HepG2 (cell line): ENCODE measurements around the gene ARMC2. TPM values are rescaled to one million over a fixed set of nuclear protein-coding genes. Genes with fewer than 3 reads are reported as not detected.
"Not testable (repeated sequence)": the region's sequence is repeated elsewhere in the genome, so short reads cannot be mapped to it uniquely, and the experiment has no call there.

Experiments
- ATAC-seq: fragments of 200-7000 bp; cut with Tn5 transposase; 3 replicates; pipeline ENCODE4 v1.9.1; 2020; ENCODE audit warnings: mild to moderate bottlenecking, moderate library complexity
- BruUV-seq: library from RNA; stranded (reverse); fragments of 400-500 nt; replicated peaks from 2 replicates; lab custom pipeline; 2021; lab: Mats Ljungman, UMichigan
- CTCF ChIA-PET: fragments of 300-600 bp; formaldehyde crosslinking; extraction: SDS; loops from one replicate; lab custom pipeline; 2021; ENCODE audit warnings: low total read pairs, inconsistent platforms, low intra/inter-chr PET ratio; lab: Yijun Ruan, JAX
- POLR2A ChIA-PET: fragments of 350-600 bp; sonication (Branson Sonifier 250); formaldehyde crosslinking; loops from one replicate; lab custom pipeline; 2020; ENCODE audit warnings: antibody characterized with exemption, inconsistent platforms; lab: Yijun Ruan, JAX
- DNase-seq: peaks from one replicate; pipeline ENCODE4 v3.0.0-alpha.2; 2015; ENCODE audit warnings: low spot score
- FAIRE-seq: peaks from 3 replicates; lab custom pipeline; 2011; peaks lifted over from hg19 to GRCh38; lab: Jason Lieb, UNC
- H2AFZ ChIP-seq: one replicate; pipeline ENCODE4 v1.6.1; 2011; ENCODE audit warnings: low read length, inconsistent platforms
- H3K27ac ChIP-seq: fragments of 300-600 bp; 3 replicates; pipeline ENCODE4 v1.8.0; 2011; ENCODE audit warnings: mixed run types, mild to moderate bottlenecking, mixed read lengths, low read length, inconsistent platforms; ENCODE audit not compliant: insufficient read depth; ENCODE audit errors: extremely low read length
- H3K27me3 ChIP-seq, 2 experiments: fragments of 200-600 bp in 1 of 2; 2 replicates in 1 of 2; 3 replicates in 1 of 2; pipeline versions ENCODE4 v1.6.0 to v1.8.0; 2011; ENCODE audit warnings: low read length in 2 of 2, mild to moderate bottlenecking in 2 of 2, moderate library complexity in 2 of 2, inconsistent platforms in 1 of 2; ENCODE audit not compliant: insufficient read depth in 2 of 2, control insufficient read depth in 1 of 2
- H3K36me3 ChIP-seq, 2 experiments: fragments of 200-600 bp in 1 of 2; replicated peaks in 1 of 2; 2 replicates in 1 of 2; 3 replicates in 1 of 2; pipeline versions ENCODE4 v1.5.1 to v1.8.0; 2011; ENCODE audit warnings: low read length in 2 of 2, inconsistent platforms in 1 of 2; ENCODE audit not compliant: insufficient read depth in 2 of 2, control insufficient read depth in 1 of 2
- H3K4me1 ChIP-seq: 2 replicates; pipeline ENCODE4 v1.5.1; 2012; ENCODE audit warnings: low read length, inconsistent platforms; ENCODE audit not compliant: insufficient read depth
- H3K4me2 ChIP-seq: 2 replicates; pipeline ENCODE4 v1.6.0; 2011; ENCODE audit warnings: low read depth, low read length, inconsistent platforms
- H3K4me3 ChIP-seq, 3 experiments: fragments of 200-600 bp in 1 of 3; sonication (generic), shearing (Covaris generic) in 1 of 3; replicated peaks in 1 of 3; 2 replicates each; pipeline ENCODE4 v1.5.1; 2011 to 2016; ENCODE audit warnings: low read length in 3 of 3, inconsistent platforms in 2 of 3, low read depth in 2 of 3, mild to moderate bottlenecking in 2 of 3, control low read depth in 1 of 3, mixed read lengths in 1 of 3; ENCODE audit not compliant: insufficient read depth in 1 of 3
- H3K79me2 ChIP-seq: one replicate; pipeline ENCODE4 v1.6.1; 2011; ENCODE audit warnings: low read length, inconsistent platforms; ENCODE audit not compliant: insufficient read depth
- H3K9ac ChIP-seq: 2 replicates; pipeline ENCODE4 v1.6.0; 2011; ENCODE audit warnings: mild to moderate bottlenecking, low read depth, low read length, inconsistent platforms; ENCODE audit not compliant: insufficient read depth
- H3K9me3 ChIP-seq: 2 replicates; pipeline ENCODE4 v1.5.1; 2012; ENCODE audit warnings: mild to moderate bottlenecking, low read length
- H4K20me1 ChIP-seq: 2 replicates; pipeline ENCODE4 v1.6.0; 2011; ENCODE audit warnings: inconsistent platforms, mild to moderate bottlenecking, low read length, moderate library complexity; ENCODE audit not compliant: insufficient read depth
- CEBPG ChIP-seq: IDR thresholded peaks from 2 replicates; pipeline ENCODE4 v1.6.1; 2016
- CREM ChIP-seq, 2 experiments: sonication (generic) in 1 of 2; formaldehyde crosslinking in 1 of 2; IDR thresholded peaks; 2 replicates each; pipeline versions ENCODE4 v1.4.0 to v1.6.1; 2016 to 2020; ENCODE audit warnings: antibody characterized with exemption in 1 of 2, mild to moderate bottlenecking in 1 of 2, missing genetic modification reagents in 1 of 2
- EP300 ChIP-seq, 3 experiments: sonication (generic) in 1 of 3; formaldehyde crosslinking in 1 of 3; IDR thresholded peaks; 2 replicates each; pipeline versions ENCODE4 v1.5.1 to v1.6.1; 2011 to 2020; ENCODE audit warnings: low read depth in 2 of 3, low read length in 2 of 3, borderline replicate concordance in 1 of 3, improper control_type of control experiment in 1 of 3, mild to moderate bottlenecking in 1 of 3, missing genetic modification reagents in 1 of 3, moderate library complexity in 1 of 3
- FOXA3 ChIP-seq: IDR thresholded peaks from 2 replicates; pipeline ENCODE4 v1.6.1; 2016; ENCODE audit warnings: missing genetic modification reagents, missing compliant biosample characterization
- FOXP1 ChIP-seq, 2 experiments: fragments of 450-650 bp in 1 of 2; IDR thresholded peaks; 2 replicates each; pipeline ENCODE4 v1.6.1; 2017 to 2018; ENCODE audit warnings: antibody characterized with exemption in 1 of 2
- GATAD2A ChIP-seq: IDR thresholded peaks from 2 replicates; pipeline ENCODE4 v1.6.1; 2016
- ISL2 ChIP-seq: sonication (generic); formaldehyde crosslinking; IDR thresholded peaks from 2 replicates; pipeline ENCODE4 v1.5.0; 2020; ENCODE audit warnings: missing genetic modification reagents
- ONECUT2 ChIP-seq: sonication (generic); formaldehyde crosslinking; IDR thresholded peaks from 2 replicates; pipeline ENCODE4 v1.4.0; 2020; ENCODE audit warnings: missing genetic modification reagents
- POGZ ChIP-seq: sonication (generic); formaldehyde crosslinking; IDR thresholded peaks from 2 replicates; pipeline ENCODE4 v1.4.0; 2020; ENCODE audit warnings: mild to moderate bottlenecking, missing genetic modification reagents
- SIX1 ChIP-seq: sonication (generic); formaldehyde crosslinking; IDR thresholded peaks from 2 replicates; pipeline ENCODE4 v1.4.0; 2020; ENCODE audit warnings: missing genetic modification reagents, borderline replicate concordance
- SOX13 ChIP-seq, 3 experiments: fragments of 450-650 bp in 1 of 3; sonication (generic) in 1 of 3; formaldehyde crosslinking in 1 of 3; IDR thresholded peaks in 2 of 3; conservative IDR thresholded peaks in 1 of 3; 2 replicates each; pipeline versions ENCODE4 v1.5.0 to v1.6.1; 2016 to 2020; ENCODE audit warnings: antibody characterized with exemption in 1 of 3, mild to moderate bottlenecking in 1 of 3, missing compliant biosample characterization in 1 of 3, missing genetic modification reagents in 1 of 3, moderate library complexity in 1 of 3
- SOX5 ChIP-seq: IDR thresholded peaks from 2 replicates; pipeline ENCODE4 v1.6.1; 2016; ENCODE audit warnings: borderline replicate concordance
- SOX6 ChIP-seq, 2 experiments: fragments of 450-650 bp in 1 of 2; sonication (generic) in 1 of 2; formaldehyde crosslinking in 1 of 2; IDR thresholded peaks; 2 replicates each; pipeline versions ENCODE4 v1.4.0 to v1.6.1; 2017 to 2020; ENCODE audit warnings: antibody characterized with exemption in 1 of 2, mild to moderate bottlenecking in 1 of 2, missing genetic modification reagents in 1 of 2
- ZNF362 ChIP-seq: sonication (generic); formaldehyde crosslinking; IDR thresholded peaks from 2 replicates; pipeline ENCODE4 v1.4.0; 2020; ENCODE audit warnings: missing genetic modification reagents, mild to moderate bottlenecking, borderline replicate concordance
- WGBS: methylation state at CpG from one replicate; pipeline ENCODE4 v1.1.6; 2017; ENCODE audit warnings: low lambda C conversion rate; 5-methylcytosine and 5-hydroxymethylcytosine counted together
- in situ Hi-C: cut with HindIII; loops from 2 replicates; pipeline ENCODE4 v1.10.0; 2017; ENCODE audit warnings: low pct_unique_long_range_greater_than_20kb; ENCODE audit not compliant: extremely low pct_ligation_motif_present
- intact Hi-C: fragments of 100-400 bp; cut with micrococcal nuclease; formaldehyde crosslinking; loops from one replicate; pipeline ENCODE4 v1.10.0; 2022; ENCODE audit not compliant: unreplicated experiment
- polyA plus RNA-seq, 8 experiments: library from polyadenylated mRNA; depleted of rRNA in 3 of 8; stranded (reverse) in 7 of 8; unstranded in 1 of 8; fragments of >200 nt; fragmentation: Illumina TruSeq in 4 of 8; extraction: Trizol in 4 of 8; gene quantifications; 2 replicates each; pipeline versions ENCODE4 v1.2.1 to v1.2.3, GENCODE V29; 2011 to 2016; ENCODE audit warnings: low read depth in 4 of 8, missing spikeins in 1 of 8, mixed read lengths in 1 of 8; ENCODE audit not compliant: insufficient read depth in 1 of 8
- total RNA-seq, 5 experiments: library from RNA; depleted of rRNA; stranded (reverse); fragments of >200 nt; fragmentation: Illumina TruSeq; extraction: Trizol; gene quantifications; 2 replicates each; pipeline ENCODE4 v1.2.3, GENCODE V29; 2016; ENCODE audit warnings: low read depth in 1 of 5
- TF ChIP-seq, protein P1 (sequence below): sonication (generic); formaldehyde crosslinking; conservative IDR thresholded peaks from 2 replicates; pipeline ENCODE4 v1.4.0; 2020; ENCODE audit warnings: mild to moderate bottlenecking, missing genetic modification reagents, moderate library complexity

The ARMC2 gene
- total and polyA plus RNA-seq, 2 of the 13 experiments (the other 11 are each of a cell fraction or from before 2014, with no cell fraction given): 1.4 to 3.2 TPM

DNA sequence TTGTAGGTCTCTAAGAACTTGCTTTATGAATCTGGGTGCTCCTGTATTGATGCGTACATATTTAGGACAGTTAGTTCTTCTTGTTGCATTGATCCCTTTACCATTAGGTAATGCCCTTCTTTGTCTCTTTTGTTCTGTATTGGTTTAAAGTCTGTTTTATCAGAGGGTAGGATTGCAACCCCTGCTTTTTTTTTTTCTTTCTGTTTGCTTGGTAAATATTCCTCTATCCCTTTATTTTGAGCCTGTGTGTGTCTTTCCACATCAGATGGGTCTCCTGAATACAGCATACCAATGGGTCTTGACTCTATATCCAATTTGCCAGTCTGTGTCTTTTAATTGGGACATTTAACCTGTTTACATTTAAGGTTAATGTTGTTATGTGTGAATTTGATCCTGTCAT, 130.4 kb downstream of the ARMC2 start:
- H2AFZ ChIP-seq; POLR2A ChIA-PET; CTCF ChIA-PET; intact Hi-C loops; H3K9ac ChIP-seq; H4K20me1 ChIP-seq; H3K27ac ChIP-seq; H3K4me2 ChIP-seq; BruUV-seq; H3K36me3 ChIP-seq; H3K4me3 ChIP-seq; H3K27me3 ChIP-seq; in situ Hi-C loops; ATAC-seq; H3K79me2 ChIP-seq; H3K9me3 ChIP-seq; FAIRE-seq; TF ChIP-seq EP300 (CRISPR knock-in tag; IDR thresholded peaks at IDR 0.05; ENCODE audit: borderline replicate concordance); CREM (CRISPR knock-in tag; IDR thresholded peaks at IDR 0.05); SOX6 (IDR thresholded peaks at IDR 0.05); FOXP1 (IDR thresholded peaks at IDR 0.05): not testable (repeated sequence)
- peak; percentile 46 for DNase-seq
- H3K4me1 ChIP-seq: peaks cover 13% of the 10 kb centered on the region
- WGBS: 9% methylated on average over 1 of the region's 1 CpG
- TF ChIP-seq GATAD2A (CRISPR knock-in tag): peak; percentile 74
- 0 out of 2 replicates have a peak, but pooled peaks have one; percentile 29 for TF ChIP-seq ONECUT2 (CRISPR knock-in tag)
- 0 out of 4 replicates have a peak, but pooled peaks of 1 of the 2 experiments have one; percentile 7 for TF ChIP-seq EP300 (IDR thresholded peaks at IDR 0.05; ENCODE audit: low read depth in 2 of 2, low read length in 2 of 2)
- peak; percentile 84 for TF ChIP-seq ZNF362 (CRISPR knock-in tag)
- peak; percentile 20; the same call in 1 of the 2 replicates for TF ChIP-seq ISL2 (CRISPR knock-in tag)
- TF ChIP-seq SIX1 (CRISPR knock-in tag): peak; percentile 53; the same call in 1 of the 2 replicates
- peak; percentile 79; the same call in 1 of the 2 replicates for TF ChIP-seq SOX5 (CRISPR knock-in tag)
- TF ChIP-seq, protein P1, sequence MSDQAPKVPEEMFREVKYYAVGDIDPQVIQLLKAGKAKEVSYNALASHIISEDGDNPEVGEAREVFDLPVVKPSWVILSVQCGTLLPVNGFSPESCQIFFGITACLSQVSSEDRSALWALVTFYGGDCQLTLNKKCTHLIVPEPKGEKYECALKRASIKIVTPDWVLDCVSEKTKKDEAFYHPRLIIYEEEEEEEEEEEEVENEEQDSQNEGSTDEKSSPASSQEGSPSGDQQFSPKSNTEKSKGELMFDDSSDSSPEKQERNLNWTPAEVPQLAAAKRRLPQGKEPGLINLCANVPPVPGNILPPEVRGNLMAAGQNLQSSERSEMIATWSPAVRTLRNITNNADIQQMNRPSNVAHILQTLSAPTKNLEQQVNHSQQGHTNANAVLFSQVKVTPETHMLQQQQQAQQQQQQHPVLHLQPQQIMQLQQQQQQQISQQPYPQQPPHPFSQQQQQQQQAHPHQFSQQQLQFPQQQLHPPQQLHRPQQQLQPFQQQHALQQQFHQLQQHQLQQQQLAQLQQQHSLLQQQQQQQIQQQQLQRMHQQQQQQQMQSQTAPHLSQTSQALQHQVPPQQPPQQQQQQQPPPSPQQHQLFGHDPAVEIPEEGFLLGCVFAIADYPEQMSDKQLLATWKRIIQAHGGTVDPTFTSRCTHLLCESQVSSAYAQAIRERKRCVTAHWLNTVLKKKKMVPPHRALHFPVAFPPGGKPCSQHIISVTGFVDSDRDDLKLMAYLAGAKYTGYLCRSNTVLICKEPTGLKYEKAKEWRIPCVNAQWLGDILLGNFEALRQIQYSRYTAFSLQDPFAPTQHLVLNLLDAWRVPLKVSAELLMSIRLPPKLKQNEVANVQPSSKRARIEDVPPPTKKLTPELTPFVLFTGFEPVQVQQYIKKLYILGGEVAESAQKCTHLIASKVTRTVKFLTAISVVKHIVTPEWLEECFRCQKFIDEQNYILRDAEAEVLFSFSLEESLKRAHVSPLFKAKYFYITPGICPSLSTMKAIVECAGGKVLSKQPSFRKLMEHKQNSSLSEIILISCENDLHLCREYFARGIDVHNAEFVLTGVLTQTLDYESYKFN (CRISPR knock-in tag): peak; percentile 55
- 0 out of 2 replicates have a peak, but pooled peaks have one; percentile 9 for TF ChIP-seq POGZ (CRISPR knock-in tag)
- 0 out of 2 replicates have a peak, but pooled peaks have one; percentile 18 for TF ChIP-seq CEBPG (CRISPR knock-in tag)
- 0 out of 2 replicates have a peak, but pooled peaks have one; percentile 26 for TF ChIP-seq CREM (IDR thresholded peaks at IDR 0.05)
- TF ChIP-seq FOXA3 (CRISPR knock-in tag): peak; percentile 42
- TF ChIP-seq SOX13 (IDR thresholded peaks at IDR 0.05): peak; percentile 43; the same call in 1 of the 2 replicates
- peak in 1 of 2 experiments; percentile 90; a peak in 2 of 4 replicates for TF ChIP-seq SOX13 (CRISPR knock-in tag; conservative IDR thresholded peaks at IDR 0.05 in 1 of 2, IDR thresholded peaks at IDR 0.05 in 1 of 2)
- TF ChIP-seq SOX6 (CRISPR knock-in tag; IDR thresholded peaks at IDR 0.05): peak; percentile 90
- TF ChIP-seq FOXP1 (CRISPR knock-in tag; IDR thresholded peaks at IDR 0.05): peak; percentile 20; the same call in 1 of the 2 replicates
